Ramos (cell line): ENCODE measurements around the gene SERGEF.
"Not testable (repeated sequence)": the region's sequence is repeated elsewhere in the genome, so short reads cannot be mapped to it uniquely, and the experiment has no call there.

Experiments
- in situ Hi-C: fragments of 300-500 bp; cut with MboI; formaldehyde crosslinking; loops from one replicate; pipeline ENCODE4 v1.14.3; 2022; ENCODE audit warnings: low sequenced_read_pairs; ENCODE audit not compliant: unreplicated experiment

The SERGEF gene

DNA sequence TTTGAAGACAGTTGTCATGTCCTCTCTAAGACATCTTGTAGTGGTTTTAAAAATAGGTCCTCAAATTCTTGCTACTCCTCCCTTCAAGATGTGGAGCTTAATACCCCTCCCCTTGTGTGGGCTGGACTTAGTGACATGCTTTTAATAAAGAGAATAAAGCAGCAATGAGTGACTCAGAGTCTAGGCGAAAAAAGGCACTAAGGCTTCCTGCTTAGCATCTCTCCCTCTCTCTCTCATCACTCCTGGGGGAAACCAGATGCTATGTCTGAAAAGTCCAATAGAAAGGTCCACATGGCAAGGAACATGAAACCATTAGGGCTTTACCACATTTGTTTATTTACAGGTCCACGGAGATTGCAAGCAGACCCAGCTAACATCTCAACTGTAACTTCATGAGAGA is 11.7 kb downstream of the SERGEF start:
- in situ Hi-C loops = no loop called here

DNA sequence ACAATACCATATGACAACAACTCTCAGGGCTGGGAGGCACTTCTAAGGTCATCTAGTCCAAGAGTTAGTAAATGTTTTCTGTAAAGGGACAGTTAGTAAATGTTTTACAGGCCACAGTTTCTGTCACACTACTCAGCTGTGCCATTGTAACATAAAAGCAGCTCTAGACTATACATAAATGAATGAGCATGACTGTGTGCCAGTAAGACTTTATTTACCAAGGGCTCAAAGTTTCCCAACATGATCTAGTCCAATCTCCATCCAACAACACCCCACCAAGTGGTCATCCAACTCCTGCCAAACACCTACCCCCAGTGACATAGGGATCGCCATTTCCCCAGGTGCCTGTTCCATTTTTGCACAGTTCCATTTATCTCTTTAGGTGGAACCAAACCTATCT is 12.1 kb downstream of the SERGEF start:
- in situ Hi-C loops = no loop called here

GRCh38 chr11:18000128-18000527 is 12.7 kb downstream of the SERGEF start:
- in situ Hi-C loops = not testable (repeated sequence)

DNA sequence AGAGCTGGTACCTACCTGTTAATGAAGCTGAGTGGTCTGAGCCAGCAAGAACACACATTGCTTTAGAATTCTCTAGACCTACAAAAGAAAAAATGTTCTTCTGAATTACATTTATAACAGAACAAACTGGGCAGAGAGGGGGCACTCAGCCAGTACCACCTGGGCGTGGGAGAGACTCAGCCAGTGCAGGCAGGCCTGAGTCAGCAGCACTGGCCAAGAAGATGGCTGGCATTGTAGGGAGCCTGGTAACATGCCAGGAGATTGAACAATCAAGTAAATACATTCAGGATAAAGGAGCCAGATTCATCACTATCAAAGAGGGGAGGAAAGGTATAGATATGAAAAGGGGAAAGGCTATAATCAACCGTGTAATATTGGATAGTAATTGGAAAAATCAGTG is 19.9 kb downstream of the SERGEF start:
- in situ Hi-C loops = no loop called here

DNA sequence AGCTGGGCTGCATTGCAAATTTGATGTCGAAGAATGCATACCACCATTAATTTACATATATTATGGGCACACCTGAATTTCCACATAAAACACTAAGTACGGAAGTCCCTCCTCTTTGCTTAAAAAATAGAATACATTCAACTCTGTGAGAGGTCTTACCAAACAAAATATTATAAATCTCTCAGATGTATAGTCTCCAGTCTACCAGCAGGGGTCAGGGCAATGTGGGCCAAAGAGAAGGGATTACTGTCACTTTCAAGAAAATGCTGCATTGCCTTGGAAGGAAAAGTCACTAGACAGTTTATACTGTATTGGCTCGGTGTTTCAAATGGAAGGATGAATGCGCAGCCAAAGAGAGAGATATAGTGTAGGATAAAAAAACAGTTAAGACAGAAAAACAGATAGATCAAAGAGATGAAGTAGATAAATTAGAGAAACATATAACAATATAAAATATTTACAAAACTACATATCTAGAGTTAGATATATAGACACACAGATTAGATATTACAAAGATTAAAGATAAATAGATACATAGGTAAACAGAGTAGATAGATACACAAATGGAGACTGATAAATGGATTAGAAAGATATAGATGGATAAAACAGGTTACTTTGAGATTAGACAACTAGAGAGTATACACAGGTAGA is 20.9 kb downstream of the SERGEF start:
- in situ Hi-C loops = no loop called here

DNA sequence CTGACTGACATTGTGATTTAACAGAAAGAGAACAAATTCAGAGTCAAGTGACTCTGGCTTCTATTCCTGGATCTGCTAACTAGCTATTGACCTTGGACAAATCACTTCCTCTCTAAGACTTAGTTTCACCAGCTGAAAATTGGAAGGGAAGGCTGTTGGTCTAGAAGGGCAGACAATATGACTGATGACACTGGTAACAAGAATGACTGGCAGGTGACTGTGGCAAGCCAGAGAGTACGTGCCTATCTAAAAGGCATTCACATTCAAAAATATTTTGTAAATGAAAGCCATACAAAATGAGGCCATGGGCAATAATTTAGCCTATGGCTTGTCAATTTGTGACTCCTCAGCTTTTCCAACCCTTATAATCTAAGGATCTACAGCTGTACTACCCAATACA is 23.5 kb downstream of the SERGEF start:
- in situ Hi-C loops = no loop called here

DNA sequence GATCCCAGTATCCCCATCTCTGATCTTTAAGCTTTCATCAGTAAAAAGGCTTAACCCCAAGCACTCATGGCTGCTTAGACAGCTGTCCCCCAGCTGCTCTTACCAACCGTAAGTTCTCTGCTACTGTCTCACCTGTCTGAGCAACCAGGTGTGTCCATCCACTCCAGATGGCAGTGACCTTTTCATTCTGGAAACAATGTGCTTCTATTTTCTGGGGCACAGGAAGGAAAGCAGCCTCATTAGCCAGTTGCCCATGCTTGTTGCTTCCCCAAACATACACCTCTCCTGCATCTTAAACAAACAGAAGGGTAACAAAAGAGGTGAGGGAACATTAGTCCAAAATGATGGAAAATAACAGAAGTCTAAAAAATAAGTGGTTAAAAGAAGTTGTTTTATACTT is 24.4 kb downstream of the SERGEF start:
- in situ Hi-C loops = no loop called here

DNA sequence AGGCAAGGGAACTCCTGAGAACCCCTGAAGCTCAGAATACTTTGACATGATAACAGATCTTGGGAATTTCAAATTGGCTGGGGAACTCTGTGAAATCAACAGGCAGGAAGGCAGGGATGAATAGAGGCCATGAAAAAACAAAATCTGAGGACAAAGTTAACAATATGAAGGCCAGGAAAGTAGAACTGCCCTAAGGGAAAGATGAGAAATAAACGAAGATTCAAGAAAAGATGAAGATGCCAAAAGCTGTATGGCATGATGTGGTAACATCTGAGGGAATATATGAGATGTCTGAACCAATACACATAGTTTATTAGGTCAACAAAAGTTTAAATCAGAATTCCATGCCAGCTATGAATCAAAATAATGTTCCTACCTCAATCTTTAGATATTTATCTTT is 25.0 kb downstream of the SERGEF start:
- in situ Hi-C loops = no loop called here

GRCh38 chr11:17986711-17987220 is 26.1 kb downstream of the SERGEF start:
- in situ Hi-C loops = no loop called here

GRCh38 chr11:17986007-17986710 is 26.7 kb downstream of the SERGEF start:
- in situ Hi-C loops = no loop called here

GRCh38 chr11:17985517-17985916 is 27.3 kb downstream of the SERGEF start:
- in situ Hi-C loops = no loop called here

- in situ Hi-C loops = loop anchor here (5.0 kb wide), 1 partner anchor 251 kb away; the partner anchor contains the start of gene KCNC1
These were observed 29.3 kb downstream of the SERGEF start for GRCh38 chr11:17983569-17983968.

GRCh38 chr11:17979770-17980371 is 33.0 kb downstream of the SERGEF start:
- in situ Hi-C loops = loop anchor here (5.0 to 10.0 kb wide), 2 partner anchors 248 to 385 kb away; partner anchors contain the start of gene KCNC1

DNA sequence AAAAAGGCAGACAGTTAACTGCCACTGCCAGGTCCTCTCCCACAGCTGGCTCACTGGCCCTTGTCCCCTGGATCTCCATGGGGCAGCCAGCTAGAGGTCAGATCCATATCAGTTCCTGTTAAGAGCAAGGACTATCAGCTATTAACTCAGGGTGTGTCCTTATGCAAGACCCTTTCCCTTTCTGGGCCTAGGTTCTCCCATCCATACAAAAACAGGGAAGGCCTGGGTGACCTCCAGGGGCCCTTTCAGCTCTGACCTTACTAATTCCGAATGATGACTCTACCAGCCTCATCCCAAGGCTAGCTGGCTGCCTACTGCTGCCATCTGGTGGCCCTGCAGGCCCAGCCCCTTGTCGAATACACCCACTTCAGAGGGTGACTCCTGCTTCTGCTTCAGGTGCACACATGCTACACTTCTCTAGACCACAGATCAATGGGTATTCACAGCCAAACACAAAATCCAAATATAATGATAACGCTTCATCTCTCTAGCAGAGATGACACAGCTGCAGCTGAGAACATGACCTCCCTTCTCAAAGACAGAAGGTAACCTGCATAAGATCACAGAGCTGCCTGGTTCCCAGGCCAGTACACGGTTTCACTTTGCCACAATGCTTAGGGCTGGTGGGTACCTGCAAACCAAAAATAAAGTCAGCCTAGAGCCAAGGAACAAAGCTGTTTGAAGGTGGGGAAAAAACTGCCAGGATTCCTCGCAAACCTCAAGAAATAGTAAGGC is 34.1 kb downstream of the SERGEF start:
- in situ Hi-C loops = loop anchor here (10.0 kb wide), 1 partner anchor 384 kb away; no protein-coding TSS in a partner anchor

DNA sequence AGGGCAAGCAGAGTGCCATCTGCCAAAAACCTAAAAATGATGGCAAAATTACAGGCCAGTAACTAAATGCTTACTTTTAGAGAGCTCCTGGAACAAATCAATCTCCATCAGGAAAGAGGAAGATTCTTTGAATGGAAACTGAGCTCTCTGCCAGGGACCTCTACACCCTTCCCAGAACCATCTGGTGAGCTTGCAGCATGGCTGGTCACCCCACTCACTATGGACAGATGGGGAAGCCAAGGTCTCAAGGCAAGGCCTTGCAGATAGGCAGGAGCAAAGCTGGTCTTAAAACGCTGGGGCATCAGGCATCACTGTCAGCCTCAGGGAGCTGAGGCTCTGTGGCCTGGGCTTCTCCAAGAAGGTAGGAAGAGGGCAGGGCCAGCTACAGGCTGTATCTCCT is 36.2 kb downstream of the SERGEF start:
- in situ Hi-C loops = loop anchor here (10.0 kb wide), 1 partner anchor 382 kb away; no protein-coding TSS in a partner anchor

GRCh38 chr11:17974246-17974645 is 38.6 kb downstream of the SERGEF start:
- in situ Hi-C loops = loop anchor here (10.0 kb wide), 1 partner anchor 379 kb away; no protein-coding TSS in a partner anchor

GRCh38 chr11:17972987-17973386 is 39.9 kb downstream of the SERGEF start:
- in situ Hi-C loops = loop anchor here (10.0 kb wide), 1 partner anchor 378 kb away; no protein-coding TSS in a partner anchor

DNA sequence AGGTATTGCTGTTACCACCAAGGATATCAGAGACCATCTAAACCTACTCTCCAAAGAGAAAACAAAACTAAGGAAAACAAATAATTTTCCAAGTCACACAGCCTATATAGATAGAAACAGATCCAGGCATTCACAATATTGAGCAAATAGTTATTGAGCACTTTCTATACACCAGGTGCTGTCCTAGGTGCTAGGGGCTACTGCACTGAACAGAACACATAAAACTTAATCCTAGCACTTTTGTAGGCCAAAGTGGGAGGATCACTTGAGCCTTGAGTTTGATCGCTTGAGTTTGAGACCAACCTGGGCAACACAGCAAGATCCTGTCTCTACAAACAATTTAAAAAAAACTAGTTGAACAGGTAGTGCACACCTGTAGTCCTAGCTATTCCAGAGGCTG is 44.6 kb downstream of the SERGEF start:
- in situ Hi-C loops = no loop called here

- in situ Hi-C loops = no loop called here
These were observed 45.2 kb downstream of the SERGEF start for GRCh38 chr11:17967661-17968060.

DNA sequence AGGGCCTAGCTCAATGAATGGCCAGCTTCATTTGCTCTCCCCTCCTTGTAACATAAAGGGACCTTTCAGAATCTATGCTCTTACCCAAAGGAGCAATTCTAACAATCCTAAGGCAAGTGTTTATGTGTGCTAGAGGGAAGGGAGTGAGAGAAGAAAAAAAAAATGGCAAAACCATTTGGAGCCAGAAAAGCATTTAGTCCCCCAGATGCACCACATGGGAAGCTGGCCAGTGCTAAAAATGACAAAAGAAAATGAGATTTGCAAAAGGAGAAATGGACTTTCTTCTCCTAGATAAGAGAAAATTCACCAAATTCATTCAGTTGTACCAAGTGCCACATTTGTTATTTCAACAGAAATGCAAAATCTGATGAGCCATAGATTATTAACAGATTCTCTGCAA is 52.8 kb downstream of the SERGEF start:
- in situ Hi-C loops = no loop called here
